GM11168 (cell line): ENCODE data around the gene PPP1R3E.
"Not testable (repeated sequence)": the region's sequence is repeated elsewhere in the genome, so short reads cannot be mapped to it uniquely, and the experiment has no call there.

Experiments
- in situ Hi-C: fragments of 300-500 bp; cut with MboI; formaldehyde crosslinking; loops from one replicate; pipeline ENCODE4 v1.12.0; 2022; ENCODE audit warnings: low sequenced_read_pairs; ENCODE audit not compliant: unreplicated experiment

Gene PPP1R3E, protein sequence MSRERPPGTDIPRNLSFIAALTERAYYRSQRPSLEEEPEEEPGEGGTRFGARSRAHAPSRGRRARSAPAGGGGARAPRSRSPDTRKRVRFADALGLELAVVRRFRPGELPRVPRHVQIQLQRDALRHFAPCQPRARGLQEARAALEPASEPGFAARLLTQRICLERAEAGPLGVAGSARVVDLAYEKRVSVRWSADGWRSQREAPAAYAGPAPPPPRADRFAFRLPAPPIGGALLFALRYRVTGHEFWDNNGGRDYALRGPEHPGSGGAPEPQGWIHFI

DNA sequence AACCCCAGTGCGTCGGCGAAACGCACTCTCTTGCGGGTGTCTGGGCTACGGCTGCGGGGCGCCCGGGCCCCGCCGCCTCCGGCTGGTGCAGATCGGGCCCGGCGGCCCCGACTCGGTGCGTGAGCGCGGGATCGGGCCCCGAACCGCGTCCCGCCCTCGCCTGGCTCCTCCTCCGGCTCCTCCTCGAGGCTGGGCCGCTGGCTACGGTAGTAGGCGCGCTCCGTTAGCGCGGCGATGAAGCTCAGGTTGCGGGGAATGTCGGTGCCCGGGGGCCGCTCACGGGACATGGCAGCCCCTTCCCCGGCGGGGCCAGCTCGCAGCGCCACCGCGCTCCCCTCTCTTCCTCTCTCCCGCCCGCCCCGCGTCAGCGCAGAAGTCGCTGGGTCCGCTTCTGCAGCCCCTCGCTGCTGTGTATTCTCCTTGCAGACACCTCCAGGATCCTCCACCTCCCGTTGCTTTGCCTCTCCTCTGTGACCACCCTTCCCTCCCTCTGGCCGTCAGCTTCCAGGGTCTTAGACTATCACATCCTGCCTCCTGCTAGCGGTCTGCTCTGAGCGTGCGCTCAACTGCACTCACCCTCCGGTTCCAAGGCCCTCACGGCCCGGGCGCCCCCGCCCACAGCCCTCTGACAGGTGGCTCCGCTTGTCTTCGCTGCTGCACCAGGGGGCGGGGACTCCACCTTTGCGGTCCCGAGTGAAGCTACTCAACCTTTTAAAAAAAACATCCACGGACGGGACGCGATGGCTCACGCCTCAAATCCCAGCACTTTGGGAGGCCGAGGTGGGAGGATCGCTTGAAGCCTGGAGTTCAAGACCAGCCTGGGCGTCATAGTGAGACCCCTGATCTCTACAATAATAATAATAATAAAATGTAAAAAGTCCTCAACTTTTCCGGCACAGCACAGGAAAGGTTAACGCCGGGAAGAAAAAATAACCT, at the start of gene PPP1R3E:
PPP1R3E (minus strand) TSS at position 570 of the 936 bp plus-strand sequence; CDS start at position 287, 283 bp downstream.
- in situ Hi-C loops, result no loop called here

DNA sequence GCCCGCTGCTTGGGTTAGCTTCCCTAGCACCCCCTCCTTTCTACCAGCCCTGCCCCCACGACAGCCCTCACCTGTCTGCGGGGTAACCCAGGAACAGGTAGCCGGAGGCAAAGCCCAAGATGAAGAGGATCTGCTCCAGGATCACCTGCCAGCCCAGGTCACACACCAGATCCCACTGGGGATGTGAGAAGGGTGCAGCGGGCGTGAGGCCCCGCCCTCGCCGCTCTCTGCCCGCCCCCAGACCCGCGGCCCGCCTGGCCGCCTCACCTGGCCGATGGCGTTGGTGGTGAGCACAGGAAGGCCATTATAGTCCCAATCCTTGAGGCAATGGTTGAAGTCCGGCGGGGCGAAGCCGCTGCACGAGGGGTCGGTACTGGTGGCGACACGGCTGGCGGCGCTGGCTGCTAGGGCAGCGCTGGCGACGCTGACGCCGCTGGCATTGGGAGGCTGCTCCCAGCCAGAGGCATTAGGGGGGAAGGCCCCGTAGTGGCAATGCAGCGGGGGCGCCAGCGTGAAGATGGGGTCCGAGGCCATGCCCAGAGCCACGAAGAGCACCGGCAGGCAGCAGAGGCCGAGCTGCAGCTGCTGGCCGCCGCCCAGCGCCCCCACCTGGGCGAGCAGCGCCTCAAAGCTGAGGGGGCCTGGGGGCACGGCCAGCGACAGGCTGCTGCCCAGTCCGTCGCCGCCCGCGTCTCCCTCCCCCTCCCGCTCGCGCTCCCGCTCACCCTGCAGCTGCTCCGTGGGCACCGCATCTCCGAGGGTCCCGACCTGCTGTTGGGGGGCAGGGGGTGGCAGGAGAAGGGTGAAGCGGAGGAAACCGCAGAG, 49.2 kb upstream of the PPP1R3E start:
- in situ Hi-C loops, result no loop called here

- in situ Hi-C loops, result no loop called here
These were observed 46.6 kb upstream of the PPP1R3E start for GRCh38 chr14:23349156-23349845.

GRCh38 chr14:23348297-23348655, 45.6 kb upstream of the PPP1R3E start:
- in situ Hi-C loops, result no loop called here

GRCh38 chr14:23347406-23348296, 45.0 kb upstream of the PPP1R3E start:
- in situ Hi-C loops, result no loop called here

DNA sequence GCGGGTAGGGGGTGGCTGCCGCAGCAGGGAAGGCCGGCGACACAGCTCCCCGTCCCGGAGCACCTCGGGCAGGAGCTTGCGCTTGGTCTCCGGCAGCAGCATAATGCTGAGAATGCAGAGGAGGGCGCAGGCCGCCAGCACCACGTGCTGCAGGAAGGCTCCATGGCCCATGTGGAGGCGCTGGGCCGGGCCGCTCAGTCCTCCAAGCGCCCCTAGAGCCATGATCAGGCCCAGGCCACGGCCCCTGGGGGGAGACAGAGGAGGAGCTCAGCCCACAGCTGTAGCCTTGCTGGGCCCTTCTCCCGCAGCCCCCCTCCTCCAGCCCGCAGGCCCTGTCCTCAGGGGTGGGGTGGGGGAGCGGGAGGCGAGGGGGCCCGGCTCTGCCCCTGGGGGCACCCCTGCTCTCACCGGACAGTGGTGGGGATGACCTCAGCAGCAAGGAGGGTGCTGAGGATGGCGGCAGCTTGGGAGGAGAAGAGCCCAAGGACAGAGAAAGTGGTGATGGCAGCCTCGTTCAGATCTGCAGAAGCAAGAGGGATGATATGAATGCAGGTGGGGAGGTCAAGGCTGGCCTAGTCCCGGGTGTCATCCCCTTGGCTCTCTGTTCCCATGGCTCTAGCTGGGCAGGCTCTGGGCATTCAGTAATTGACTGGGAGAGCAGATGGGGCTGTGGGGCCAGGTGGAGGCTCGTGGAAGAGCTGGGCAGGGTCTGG, 44.2 kb upstream of the PPP1R3E start:
- in situ Hi-C loops, result no loop called here

- in situ Hi-C loops, result no loop called here
These were observed 43.5 kb upstream of the PPP1R3E start for GRCh38 chr14:23345987-23346692.

- in situ Hi-C loops, result no loop called here
These were observed 41.8 kb upstream of the PPP1R3E start for GRCh38 chr14:23344481-23344880.

GRCh38 chr14:23339506-23340268, 37.0 kb upstream of the PPP1R3E start:
- in situ Hi-C loops, result no loop called here

- in situ Hi-C loops, result no loop called here
These were observed 33.0 kb upstream of the PPP1R3E start for GRCh38 chr14:23335623-23336022.

DNA sequence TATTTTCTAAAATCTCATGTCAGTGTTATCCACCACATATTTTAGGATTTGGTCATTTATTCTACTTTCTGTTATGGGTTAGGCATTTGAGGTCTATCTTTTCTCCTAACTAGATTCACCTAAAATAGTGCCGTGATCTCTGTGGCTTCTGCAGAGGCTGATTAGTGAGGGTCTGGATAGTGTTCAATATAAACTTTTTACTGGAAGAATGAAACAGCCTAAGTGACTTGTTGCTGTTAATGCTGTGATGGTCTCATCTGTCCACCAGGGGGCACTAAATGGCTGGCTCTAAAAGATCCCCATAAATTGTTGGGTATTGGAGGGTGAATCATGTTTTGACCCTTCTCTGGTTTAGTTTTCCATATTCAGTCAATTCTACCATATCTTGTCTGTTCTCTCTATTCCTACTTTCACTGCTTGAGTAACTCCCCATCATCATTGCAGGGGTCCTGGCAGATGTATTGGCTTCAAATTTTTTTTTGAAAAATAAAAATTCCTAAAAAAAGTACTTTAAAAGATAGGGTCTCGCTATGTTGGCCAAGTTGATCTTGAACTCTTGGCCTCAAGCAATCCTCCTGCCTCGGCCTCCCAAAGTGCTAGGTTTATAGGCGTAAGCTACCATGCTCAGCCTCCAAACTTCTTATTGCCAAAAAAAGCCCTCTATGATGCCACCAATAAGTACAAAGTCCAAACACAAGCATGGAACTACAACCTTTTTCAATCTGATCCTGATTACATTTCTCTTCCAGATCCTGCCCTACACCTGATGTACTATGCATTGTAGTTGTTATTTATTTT, 25.5 kb upstream of the PPP1R3E start:
- in situ Hi-C loops, result no loop called here

- in situ Hi-C loops, result no loop called here
These were observed 24.1 kb upstream of the PPP1R3E start for GRCh38 chr14:23326491-23327332.

- in situ Hi-C loops, result not testable (repeated sequence)
These were observed 23.1 kb upstream of the PPP1R3E start for GRCh38 chr14:23325746-23326145.

DNA sequence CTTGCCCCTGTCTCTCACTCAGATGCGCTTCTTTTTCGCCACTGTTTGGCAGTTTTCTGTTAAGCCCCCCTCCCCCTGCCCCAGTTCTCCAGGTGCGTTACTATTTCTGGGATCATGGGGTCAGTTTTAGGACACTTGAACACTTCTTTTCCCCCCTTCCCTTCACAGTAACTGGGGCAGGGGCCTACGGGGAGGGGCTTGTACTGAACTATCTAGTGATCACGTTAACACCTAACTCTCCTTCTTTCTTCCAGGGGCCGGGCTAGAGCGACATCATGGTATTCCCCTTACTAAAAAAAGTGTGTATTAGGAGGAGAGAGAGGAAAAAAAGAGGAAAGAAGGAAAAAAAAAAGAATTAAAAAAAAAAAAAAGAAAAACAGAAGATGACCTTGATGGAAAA, 22.3 kb upstream of the PPP1R3E start:
- in situ Hi-C loops, result no loop called here

- in situ Hi-C loops, result no loop called here
These were observed 21.8 kb upstream of the PPP1R3E start for GRCh38 chr14:23324455-23324846.
